Astrocyte (in vitro differentiated cells and primary cell): ENCODE data around the gene CDH23. TPM values are rescaled to one million over a fixed set of nuclear protein-coding genes. Genes with fewer than 3 reads are reported as not detected.
A peak's percentile ranks its signal among the peaks of the same experiment; 100 is the strongest.

Experiments used
- DNase-seq: peaks from one replicate; pipeline ENCODE4 v3.0.0-alpha.2; 2010; ENCODE audit warnings: low read depth
- FAIRE-seq: peaks from 2 replicates; lab custom pipeline; 2011; peaks lifted over from hg19 to GRCh38; lab: Jason Lieb, UNC
- H2AFZ ChIP-seq: 2 replicates; pipeline ENCODE4 v1.6.0; 2012; ENCODE audit warnings: low read depth, low read length, inconsistent platforms
- H3K27ac ChIP-seq: 2 replicates; pipeline ENCODE4 v1.5.1; 2011; ENCODE audit warnings: low read depth, low read length, inconsistent platforms
- H3K27me3 ChIP-seq: 2 replicates; pipeline ENCODE4 v1.6.0; 2011; ENCODE audit warnings: low read length, inconsistent platforms; ENCODE audit not compliant: insufficient read depth
- H3K36me3 ChIP-seq: 2 replicates; pipeline ENCODE4 v1.5.1; 2011; ENCODE audit warnings: low read length, inconsistent platforms; ENCODE audit not compliant: insufficient read depth
- H3K4me1 ChIP-seq: 2 replicates; pipeline ENCODE4 v1.5.1; 2011; ENCODE audit warnings: low read length, inconsistent platforms; ENCODE audit not compliant: insufficient read depth
- H3K4me2 ChIP-seq: 2 replicates; pipeline ENCODE4 v1.6.0; 2012; ENCODE audit warnings: low read length, inconsistent platforms
- H3K4me3 ChIP-seq: 2 replicates; pipeline ENCODE4 v1.5.1; 2011; ENCODE audit warnings: low read depth, mild to moderate bottlenecking, low read length, inconsistent platforms; ENCODE audit not compliant: insufficient read depth
- H3K79me2 ChIP-seq: 2 replicates; pipeline ENCODE4 v1.6.0; 2012; ENCODE audit warnings: mild to moderate bottlenecking, low read length, inconsistent platforms; ENCODE audit not compliant: insufficient read depth
- H3K9ac ChIP-seq: 2 replicates; pipeline ENCODE4 v1.6.0; 2012; ENCODE audit warnings: mild to moderate bottlenecking, low read length, inconsistent platforms
- H3K9me3 ChIP-seq: 2 replicates; pipeline ENCODE4 v1.5.1; 2012; ENCODE audit warnings: low read depth, mild to moderate bottlenecking, low read length, inconsistent platforms; ENCODE audit not compliant: insufficient read depth
- H4K20me1 ChIP-seq: 2 replicates; pipeline ENCODE4 v1.6.0; 2012; ENCODE audit warnings: low read length, inconsistent platforms; ENCODE audit not compliant: insufficient read depth
- H3K27ac Mint-ChIP-seq: one replicate; pipeline ENCODE4 v1.8.0; 2021; ENCODE audit warnings: mild to moderate bottlenecking, mixed read lengths; ENCODE audit not compliant: unreplicated experiment
- H3K27me3 Mint-ChIP-seq: one replicate; pipeline ENCODE4 v1.8.0; 2021; ENCODE audit warnings: low read depth, mixed read lengths; ENCODE audit not compliant: unreplicated experiment
- H3K36me3 Mint-ChIP-seq: one replicate; pipeline ENCODE4 v1.8.0; 2021; ENCODE audit warnings: low read depth, mixed read lengths; ENCODE audit not compliant: unreplicated experiment
- H3K4me1 Mint-ChIP-seq: one replicate; pipeline ENCODE4 v1.8.0; 2021; ENCODE audit warnings: low read depth, mixed read lengths; ENCODE audit not compliant: unreplicated experiment
- H3K4me3 Mint-ChIP-seq: one replicate; pipeline ENCODE4 v1.8.0; 2021; ENCODE audit warnings: mild to moderate bottlenecking, moderate library complexity, mixed read lengths; ENCODE audit not compliant: unreplicated experiment
- H3K9me3 Mint-ChIP-seq: one replicate; pipeline ENCODE4 v1.8.0; 2021; ENCODE audit warnings: mild to moderate bottlenecking, mixed read lengths; ENCODE audit not compliant: unreplicated experiment
- EZH2 ChIP-seq: IDR thresholded peaks from 2 replicates; pipeline ENCODE4 v1.6.1; 2012; ENCODE audit warnings: mild to moderate bottlenecking, low read length, inconsistent platforms; ENCODE audit not compliant: insufficient read depth
- total RNA-seq: library from RNA; stranded (reverse); gene quantifications from 2 replicates; pipeline ENCODE4 v1.2.1, GENCODE V29; 2021
- TF ChIP-seq, protein P1 (sequence below): IDR thresholded peaks from 2 replicates; pipeline ENCODE4 v1.5.1; 2011; ENCODE audit warnings: low read depth, mild to moderate bottlenecking, inconsistent platforms, low read length, moderate library complexity; ENCODE audit not compliant: insufficient read depth

CDH23 gene
- total RNA-seq, 1 donor from 2014 or later: not detected

DNA sequence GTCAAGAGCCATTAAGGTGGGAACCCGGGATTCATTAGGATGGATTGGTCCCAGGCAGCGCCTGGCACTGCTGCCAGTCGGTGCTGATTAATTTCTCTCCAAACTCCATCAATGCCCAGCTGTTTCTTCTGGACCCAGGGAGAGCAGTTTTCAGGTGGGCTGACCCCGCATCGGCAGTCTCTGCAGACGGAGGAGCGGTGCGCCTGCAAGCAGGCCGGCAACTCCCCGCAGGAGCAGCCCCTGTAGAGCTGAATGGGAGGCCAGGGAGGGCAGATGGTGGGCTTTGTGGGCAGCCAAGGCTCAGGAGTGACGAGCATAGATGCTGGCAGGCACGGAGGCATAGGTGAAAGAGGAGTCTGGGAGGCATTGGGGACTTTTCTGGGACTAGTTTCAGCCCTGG lies 56.5 kb downstream of the CDH23 start:
- Mint-ChIP-seq H3K4me3 (no peak overlapping the region), H3K4me1 (no peaks in the 10 kb centered on the region), H3K27me3 (peaks cover 70% of the 10 kb centered on the region), H3K27ac (peak overlapping the region; percentile 62), H3K36me3 (no peaks in the 10 kb centered on the region), H3K9me3 (no peaks in the 10 kb centered on the region)
- Histone ChIP-seq H3K27ac (no peak overlapping the region), H3K9ac (no peak overlapping the region), H4K20me1 (no peaks in the 10 kb centered on the region), H3K79me2 (no peaks in the 10 kb centered on the region), H2AFZ (no peak overlapping the region), H3K4me1 (no peaks in the 10 kb centered on the region), H3K27me3 (peaks cover 19% of the 10 kb centered on the region), H3K36me3 (no peaks in the 10 kb centered on the region), H3K9me3 (no peaks in the 10 kb centered on the region), H3K4me3 (no peak overlapping the region), H3K4me2 (no peak overlapping the region)
- TF ChIP-seq, protein P1, sequence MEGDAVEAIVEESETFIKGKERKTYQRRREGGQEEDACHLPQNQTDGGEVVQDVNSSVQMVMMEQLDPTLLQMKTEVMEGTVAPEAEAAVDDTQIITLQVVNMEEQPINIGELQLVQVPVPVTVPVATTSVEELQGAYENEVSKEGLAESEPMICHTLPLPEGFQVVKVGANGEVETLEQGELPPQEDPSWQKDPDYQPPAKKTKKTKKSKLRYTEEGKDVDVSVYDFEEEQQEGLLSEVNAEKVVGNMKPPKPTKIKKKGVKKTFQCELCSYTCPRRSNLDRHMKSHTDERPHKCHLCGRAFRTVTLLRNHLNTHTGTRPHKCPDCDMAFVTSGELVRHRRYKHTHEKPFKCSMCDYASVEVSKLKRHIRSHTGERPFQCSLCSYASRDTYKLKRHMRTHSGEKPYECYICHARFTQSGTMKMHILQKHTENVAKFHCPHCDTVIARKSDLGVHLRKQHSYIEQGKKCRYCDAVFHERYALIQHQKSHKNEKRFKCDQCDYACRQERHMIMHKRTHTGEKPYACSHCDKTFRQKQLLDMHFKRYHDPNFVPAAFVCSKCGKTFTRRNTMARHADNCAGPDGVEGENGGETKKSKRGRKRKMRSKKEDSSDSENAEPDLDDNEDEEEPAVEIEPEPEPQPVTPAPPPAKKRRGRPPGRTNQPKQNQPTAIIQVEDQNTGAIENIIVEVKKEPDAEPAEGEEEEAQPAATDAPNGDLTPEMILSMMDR: no peak
- no peak for TF ChIP-seq EZH2
- FAIRE-seq: no peak
- no peak for DNase-seq

DNA sequence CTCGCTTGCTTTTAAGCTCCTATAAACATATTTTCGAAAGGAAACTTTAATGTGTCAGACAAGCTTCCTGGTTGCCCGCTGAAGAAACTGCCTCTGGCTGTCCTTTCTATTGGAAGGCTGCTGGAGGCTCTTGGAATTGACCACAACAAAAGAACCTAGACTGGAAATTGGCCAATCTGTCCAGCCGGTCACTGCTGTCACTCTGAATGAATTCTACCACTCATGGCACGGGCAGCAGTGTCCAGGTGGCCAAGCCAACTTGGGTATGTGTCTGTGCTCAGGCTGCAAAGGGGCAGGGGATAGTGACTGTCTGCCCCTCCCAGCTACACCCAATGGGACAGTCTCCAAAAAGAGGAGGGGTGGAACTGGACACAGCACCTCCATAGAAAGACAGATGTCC lies 57.6 kb downstream of the CDH23 start:
- Mint-ChIP-seq H3K27me3 (peaks cover 74% of the 10 kb centered on the region), H3K4me1 (no peaks in the 10 kb centered on the region), H3K36me3 (no peaks in the 10 kb centered on the region), H3K4me3 (no peak overlapping the region), H3K9me3 (no peaks in the 10 kb centered on the region), H3K27ac (no peak overlapping the region)
- Histone ChIP-seq H3K4me1 (no peaks in the 10 kb centered on the region), H3K4me3 (no peak overlapping the region), H3K27me3 (peaks cover 19% of the 10 kb centered on the region), H3K4me2 (no peak overlapping the region), H3K27ac (no peak overlapping the region), H2AFZ (no peak overlapping the region), H3K9ac (no peak overlapping the region), H3K79me2 (no peaks in the 10 kb centered on the region), H3K9me3 (no peaks in the 10 kb centered on the region), H4K20me1 (no peaks in the 10 kb centered on the region), H3K36me3 (no peaks in the 10 kb centered on the region)
- FAIRE-seq (no peak), DNase-seq (no peak)
- TF ChIP-seq EZH2: no peak
- TF ChIP-seq, protein P1: no peak

DNA sequence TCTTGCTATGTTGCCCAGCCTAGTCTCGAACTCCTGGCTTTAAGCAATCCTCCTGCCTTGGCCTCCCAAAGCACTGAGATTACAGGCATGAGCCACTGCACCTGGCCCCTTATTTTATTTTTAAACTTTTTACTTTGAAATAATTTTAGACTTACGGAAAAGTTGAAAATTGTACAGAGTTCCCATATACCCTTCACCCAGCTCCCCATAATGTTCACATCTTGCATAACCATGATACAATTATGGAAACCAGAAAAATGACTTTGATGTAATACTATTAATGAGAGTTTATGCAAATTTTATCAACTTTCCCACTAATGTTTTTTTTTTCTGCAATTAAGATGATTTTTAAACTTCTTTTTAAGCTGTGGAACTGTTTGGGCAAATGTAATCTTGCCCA lies 58.3 kb downstream of the CDH23 start:
- Histone ChIP-seq H3K4me1 (no peaks in the 10 kb centered on the region), H3K9ac (no peak overlapping the region), H3K4me2 (no peak overlapping the region), H3K27ac (no peak overlapping the region), H3K4me3 (no peak overlapping the region), H3K79me2 (no peaks in the 10 kb centered on the region), H3K27me3 (peaks cover 22% of the 10 kb centered on the region), H3K36me3 (no peaks in the 10 kb centered on the region), H2AFZ (no peak overlapping the region), H3K9me3 (no peaks in the 10 kb centered on the region), H4K20me1 (no peaks in the 10 kb centered on the region)
- no peak for DNase-seq
- no peaks in the 10 kb centered on the region for H3K9me3 Mint-ChIP-seq
- H3K27ac Mint-ChIP-seq: no peak overlapping the region
- TF ChIP-seq, protein P1: no peak
- no peak for TF ChIP-seq EZH2
- no peak for FAIRE-seq
- no peak overlapping the region for H3K4me3 Mint-ChIP-seq
- no peaks in the 10 kb centered on the region for H3K36me3 Mint-ChIP-seq
- peaks cover 74% of the 10 kb centered on the region for H3K27me3 Mint-ChIP-seq
- no peaks in the 10 kb centered on the region for H3K4me1 Mint-ChIP-seq
